ENCODE measurements around the gene NME9.

NME9 gene

GRCh38 chr3:138284079-138284478, 45.6 kb downstream of the NME9 start:
- DNase-seq (ENCODE audit: low read depth in 2 of 2): no peak

- no peak for DNase-seq (ENCODE audit: low read depth in 2 of 2)
These were observed 46.8 kb downstream of the NME9 start for GRCh38 chr3:138282836-138283235.

DNA sequence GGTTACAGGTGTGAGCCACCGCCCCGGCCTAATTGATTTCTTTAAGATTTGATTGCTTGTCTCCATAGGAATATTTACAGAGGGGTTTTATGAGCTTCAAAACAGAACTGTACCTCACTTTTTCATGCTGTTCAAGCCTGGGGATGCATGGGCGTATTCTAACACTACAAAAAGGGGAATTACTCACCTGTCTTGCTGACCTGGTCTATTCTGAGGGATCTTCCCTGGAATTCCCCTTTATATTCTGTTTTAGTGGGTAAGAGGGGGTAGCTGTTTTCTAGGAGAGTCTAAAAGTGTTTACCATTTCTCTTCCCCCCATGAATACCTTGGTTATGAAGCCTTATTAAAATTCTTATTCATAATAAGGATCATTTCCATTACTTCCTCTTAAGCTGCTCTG, 48.1 kb downstream of the NME9 start:
- no peak for DNase-seq (ENCODE audit: low read depth in 2 of 2)

DNA sequence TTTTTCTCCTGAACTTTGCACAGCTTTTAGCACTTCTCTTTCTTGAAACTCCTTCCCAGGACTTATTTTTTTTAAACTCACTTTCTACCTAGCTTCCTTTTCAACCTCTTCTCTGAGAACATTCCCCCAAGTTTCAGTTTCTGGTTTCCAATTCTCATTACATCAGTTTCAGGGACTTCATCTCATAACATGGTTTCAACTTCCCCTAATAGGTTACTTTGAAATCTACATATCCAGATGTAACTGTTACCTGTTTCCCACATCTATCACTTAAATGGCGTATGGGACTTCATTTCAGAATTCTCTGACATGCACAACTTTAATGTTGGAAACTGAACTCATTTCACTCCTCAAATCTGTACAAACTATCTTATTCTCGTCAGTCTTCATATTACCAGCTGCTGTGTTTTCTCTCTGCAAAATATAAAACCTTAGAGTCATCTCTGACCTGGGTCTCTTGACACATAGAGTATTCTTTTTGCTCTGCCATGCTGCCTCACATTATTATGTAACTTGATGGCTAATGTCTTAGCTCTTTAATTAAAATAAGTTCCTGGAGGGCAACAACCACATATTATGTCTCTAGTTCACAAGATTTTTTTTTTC, 58.4 kb downstream of the NME9 start:
- no peak for DNase-seq (ENCODE audit: low read depth in 2 of 2)

- DNase-seq (ENCODE audit: low read depth in 2 of 2): no peak
These were observed 59.4 kb downstream of the NME9 start for GRCh38 chr3:138270245-138270644.

DNA sequence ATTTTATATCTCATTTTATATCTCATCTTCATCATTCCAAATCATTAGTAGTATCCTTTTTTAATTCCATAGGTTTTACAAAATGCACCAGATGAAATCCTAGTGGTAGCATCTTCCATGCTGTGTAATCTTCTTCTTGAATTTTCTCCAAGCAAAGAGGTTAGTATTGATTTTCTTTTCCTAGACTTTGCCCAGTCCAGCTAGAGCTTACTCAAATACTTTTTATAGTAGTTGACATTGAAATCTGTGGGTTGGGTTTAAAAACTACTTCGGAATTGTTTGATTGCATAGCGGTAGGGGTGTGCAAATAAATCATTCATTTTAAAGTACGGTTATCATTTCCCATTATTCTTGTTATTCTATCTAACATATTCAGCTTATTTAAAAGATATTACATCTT, 62.6 kb downstream of the NME9 start:
- DNase-seq (ENCODE audit: low read depth in 2 of 2): no peak

GRCh38 chr3:138265745-138266144, 63.9 kb downstream of the NME9 start:
- DNase-seq (ENCODE audit: low read depth in 2 of 2): no peak

GRCh38 chr3:138263104-138263503, 66.5 kb downstream of the NME9 start:
- DNase-seq (ENCODE audit: low read depth in 2 of 2): no peak

GRCh38 chr3:138260611-138261010, 69.0 kb downstream of the NME9 start:
- no peak for DNase-seq (ENCODE audit: low read depth in 2 of 2)

DNA sequence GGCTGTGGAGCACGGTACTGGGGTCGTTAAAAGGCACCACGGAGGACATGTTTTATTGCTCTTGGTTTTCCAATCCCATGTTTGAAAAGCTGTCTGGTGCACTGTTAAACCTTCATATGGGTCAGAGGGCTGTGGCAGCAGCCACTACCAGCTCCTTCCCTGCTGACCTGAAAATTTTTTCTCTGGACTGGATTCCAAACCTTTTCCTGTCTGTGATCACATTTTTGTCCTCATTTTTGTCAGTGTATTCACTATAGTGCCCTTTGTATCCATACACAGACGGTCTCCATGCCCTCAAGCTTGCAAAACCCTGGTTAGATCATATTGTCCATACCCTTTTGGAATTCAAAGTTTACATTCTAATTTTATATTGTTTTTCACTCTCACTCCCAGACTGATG, 70.5 kb downstream of the NME9 start:
- no peak for DNase-seq (ENCODE audit: low read depth in 2 of 2)

DNA sequence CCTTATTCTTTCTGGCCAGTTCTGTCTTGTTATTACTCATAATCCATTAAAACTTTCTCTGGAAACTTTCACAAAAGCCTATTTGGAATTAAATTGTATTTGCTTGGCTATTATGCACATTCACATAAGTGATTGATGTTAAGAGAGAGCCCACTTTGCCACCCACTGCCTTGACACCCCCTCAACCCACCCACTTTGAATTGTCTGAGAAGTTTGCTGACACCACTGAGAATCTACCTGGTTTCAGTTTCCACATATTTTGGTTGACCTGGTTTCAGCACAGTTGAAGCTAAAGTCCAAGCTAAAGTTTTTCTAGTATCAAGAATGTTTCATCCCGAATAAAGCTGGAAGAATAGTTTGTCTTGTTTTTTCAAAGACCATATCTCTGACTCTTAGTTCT, 71.7 kb downstream of the NME9 start:
- no peak for DNase-seq (ENCODE audit: low read depth in 2 of 2)

DNA sequence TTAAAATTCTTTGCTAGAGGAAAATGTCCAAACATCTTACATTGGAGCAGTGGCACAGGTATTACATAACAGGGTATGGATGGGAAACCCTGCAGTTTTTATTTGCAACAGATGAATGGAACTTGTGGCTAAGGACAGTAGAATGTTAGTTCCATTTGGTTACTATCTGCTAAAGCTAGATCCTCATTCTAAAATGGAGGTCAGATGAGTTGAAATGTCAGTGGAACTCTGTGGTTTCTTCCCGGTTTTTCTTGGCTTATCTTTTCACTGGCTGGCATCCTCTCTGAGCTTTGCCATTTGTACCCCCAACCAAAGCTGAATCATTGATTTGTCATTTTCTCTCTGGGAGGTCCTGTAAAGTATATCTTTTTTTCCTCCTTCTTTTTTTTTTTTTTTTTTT, 73.6 kb downstream of the NME9 start:
- DNase-seq (ENCODE audit: low read depth in 2 of 2): no peak

DNA sequence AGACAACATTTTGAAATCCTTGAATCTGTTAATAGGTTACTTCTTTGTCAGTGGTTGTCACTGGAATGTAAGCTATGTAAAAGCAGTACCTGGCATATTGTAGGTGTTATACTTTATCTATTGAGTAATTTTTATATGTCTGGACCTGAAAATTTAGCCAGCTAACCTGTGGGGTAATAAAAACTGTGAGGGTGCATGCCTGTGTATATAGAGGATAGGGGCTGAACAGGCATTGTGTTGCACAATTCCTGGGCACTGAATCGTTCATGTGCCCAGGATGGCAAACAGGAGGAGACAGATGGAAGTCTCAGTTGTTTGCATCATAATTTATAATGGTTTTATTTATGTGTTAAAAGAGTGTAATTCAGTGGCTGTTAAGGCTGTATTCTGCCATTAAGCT, 75.4 kb downstream of the NME9 start:
- no peak for DNase-seq (ENCODE audit: low read depth in 2 of 2)

GRCh38 chr3:138253609-138254008, 76.0 kb downstream of the NME9 start:
- DNase-seq (ENCODE audit: low read depth in 2 of 2): no peak

Measured in stimulated activated CD4-positive, alpha-beta T cell treated with anti-CD3 and anti-CD28 coated beads, Interleukin-4, amount 100 ng/mL, for 48 hours (primary cell).